Renal pelvis (tissue), 4 donors: ENCODE data around the gene TTC5. TPM values are rescaled to one million over a fixed set of nuclear protein-coding genes. Genes with fewer than 3 reads are reported as not detected.
"Not testable (repeated sequence)": the region's sequence is repeated elsewhere in the genome, so short reads cannot be mapped to it uniquely, and the experiment has no call there.

ENCODE experiments used
- DNase-seq: peaks from one replicate; pipeline ENCODE4 v3.0.0-alpha.2; 2013
- polyA plus RNA-seq, 3 donors: library from polyadenylated mRNA; unstranded; fragments of 120-200 nt; gene quantifications; one replicate each; pipeline ENCODE4 v1.2.1, GENCODE V29; 2013; ENCODE audit not compliant: insufficient read length in 3 of 3

TTC5 gene
- polyA plus RNA-seq, 3 donors: 26.1 to 28.2 (median 26.6) TPM

DNA sequence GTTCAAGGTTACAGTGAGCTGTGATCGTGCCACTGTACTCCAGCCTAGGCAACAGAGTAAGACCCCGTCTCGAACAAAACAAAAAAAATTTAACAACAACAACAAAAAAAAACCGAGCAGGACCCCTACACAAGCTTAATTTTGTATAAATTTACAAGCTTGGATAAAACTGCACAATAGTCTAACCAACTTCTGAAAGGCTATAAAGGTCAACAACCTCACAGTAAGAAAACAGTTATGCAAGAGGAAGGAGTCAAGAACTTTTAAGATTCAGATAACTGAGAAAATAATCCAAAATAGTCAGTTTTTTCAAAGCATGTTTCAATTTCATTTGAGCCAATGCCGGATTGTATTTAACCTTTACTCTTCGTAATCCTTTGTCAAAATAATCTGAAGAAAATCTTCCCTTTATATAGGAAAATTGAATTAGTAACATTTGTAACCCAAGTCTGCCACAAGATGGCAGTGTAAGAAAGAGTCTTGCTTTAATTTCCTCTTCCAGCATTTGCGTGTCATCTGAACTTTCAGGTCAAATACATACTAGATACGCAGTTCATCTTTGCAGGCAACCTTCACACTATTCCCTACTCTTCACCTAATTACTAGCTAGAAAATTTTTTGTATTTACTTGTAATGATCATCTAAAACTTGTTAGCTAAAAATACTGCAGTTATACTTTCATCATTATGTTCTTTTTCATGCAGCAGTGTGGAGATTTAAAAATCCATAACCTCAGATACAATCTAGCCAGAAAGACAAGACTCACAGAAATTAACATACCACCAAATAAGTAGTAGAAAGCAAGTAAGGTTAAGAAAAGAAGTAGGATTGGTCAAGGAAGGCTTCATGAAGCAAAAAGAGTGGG lies 21.5 kb upstream of the TTC5 start:
- DNase-seq: peak; percentile 72

- no peak for DNase-seq
Measured at GRCh38 chr14:20317720-20318119, 12.0 kb upstream of the TTC5 start.

GRCh38 chr14:20314026-20314425 lies 8.3 kb upstream of the TTC5 start:
- DNase-seq: no peak

- DNase-seq: no peak
Measured at GRCh38 chr14:20306079-20306423, 300 bp upstream of the TTC5 start.

DNA sequence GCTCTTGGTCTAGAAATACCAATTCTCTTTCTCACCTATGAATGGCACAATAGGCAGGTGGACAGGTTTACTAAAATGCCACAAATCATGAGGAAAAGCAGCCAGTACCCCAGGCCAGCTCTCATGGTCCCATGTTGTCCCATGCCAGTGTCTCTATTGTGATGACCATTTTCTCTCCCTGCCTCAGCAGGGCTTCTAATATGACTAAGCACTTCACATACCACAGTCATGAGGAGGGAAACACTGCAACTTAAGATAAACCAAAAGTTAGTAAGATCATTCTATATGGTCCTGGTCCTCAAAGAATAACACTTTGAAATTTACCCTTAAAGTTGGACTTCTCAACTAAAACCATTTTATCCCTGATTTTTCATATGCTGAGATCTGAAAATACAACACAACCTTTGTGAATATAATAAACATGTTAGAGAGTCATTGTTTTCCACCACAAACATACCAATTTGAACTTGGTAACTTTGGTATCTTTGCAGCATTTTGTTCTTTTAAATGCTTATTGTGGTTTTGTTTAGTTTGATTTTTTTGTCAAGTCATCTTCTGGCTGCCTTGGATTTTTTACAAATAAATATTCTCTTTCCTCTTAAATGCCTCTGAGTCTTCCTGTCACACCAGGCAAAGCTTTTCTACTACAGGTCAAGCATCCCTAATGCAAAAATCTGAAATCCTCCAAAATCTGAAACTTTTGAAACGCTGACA lies 3.6 kb downstream of the TTC5 start:
- DNase-seq: no peak

DNA sequence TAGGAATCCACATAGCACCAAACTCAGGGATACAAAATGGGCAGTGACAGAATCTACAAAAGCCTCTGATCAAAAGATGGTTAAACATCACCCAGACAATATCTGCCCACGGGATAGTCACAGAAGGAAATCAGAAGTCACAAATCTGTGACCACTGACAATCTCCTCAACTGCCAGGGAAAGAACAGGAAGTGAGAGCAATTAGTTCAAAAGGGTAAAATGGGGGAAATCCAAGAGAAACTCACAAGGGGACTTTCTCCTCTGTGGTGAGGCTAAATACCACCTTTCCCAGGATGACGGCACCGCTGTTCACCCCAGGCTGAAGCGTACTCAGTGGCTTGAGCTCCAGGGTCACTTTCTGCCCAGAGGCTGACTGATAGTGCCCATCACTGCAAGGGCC lies 10.7 kb downstream of the TTC5 start:
- DNase-seq: no peak

GRCh38 chr14:20294636-20295035 lies 11.1 kb downstream of the TTC5 start:
- DNase-seq: no peak

DNA sequence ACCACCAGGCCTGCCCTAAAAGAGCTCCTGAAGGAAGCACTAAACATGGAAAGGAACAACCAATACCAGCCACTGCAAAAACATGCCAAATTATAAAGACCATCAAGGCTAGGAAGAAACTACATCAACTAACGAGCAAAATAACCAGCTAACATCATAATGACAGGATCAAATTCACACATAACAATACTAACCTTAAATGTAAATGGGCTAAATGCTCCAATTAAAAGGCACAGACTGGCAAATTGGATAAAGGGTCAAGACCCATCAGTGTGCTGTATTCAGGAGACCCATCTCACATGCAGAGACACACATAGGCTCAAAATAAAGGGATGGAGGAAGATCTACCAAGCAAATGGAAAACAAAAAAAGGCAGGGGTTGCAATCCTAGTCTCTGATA lies 23.8 kb downstream of the TTC5 start:
- not testable (repeated sequence) for DNase-seq

GRCh38 chr14:20280265-20280664 lies 25.5 kb downstream of the TTC5 start:
- not testable (repeated sequence) for DNase-seq

DNA sequence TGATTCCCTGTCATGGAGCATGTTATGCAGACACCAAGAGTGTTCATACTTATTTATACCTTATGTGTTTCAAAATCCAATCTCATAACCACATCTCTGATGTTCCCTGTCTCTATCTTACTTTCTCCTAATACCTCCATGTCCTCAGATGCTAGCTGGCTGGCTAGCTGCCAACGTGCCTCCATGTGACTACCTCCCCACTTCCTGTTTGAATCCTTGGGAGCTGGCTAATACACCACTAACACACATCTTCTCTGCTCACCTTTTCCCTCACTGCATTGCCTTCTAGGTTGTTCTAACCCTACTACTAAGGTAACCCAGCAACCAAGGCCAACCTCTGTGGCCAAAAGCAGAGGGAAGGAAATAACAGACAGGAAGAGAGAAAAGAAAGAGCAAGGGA lies 27.3 kb downstream of the TTC5 start:
- DNase-seq: no peak

DNA sequence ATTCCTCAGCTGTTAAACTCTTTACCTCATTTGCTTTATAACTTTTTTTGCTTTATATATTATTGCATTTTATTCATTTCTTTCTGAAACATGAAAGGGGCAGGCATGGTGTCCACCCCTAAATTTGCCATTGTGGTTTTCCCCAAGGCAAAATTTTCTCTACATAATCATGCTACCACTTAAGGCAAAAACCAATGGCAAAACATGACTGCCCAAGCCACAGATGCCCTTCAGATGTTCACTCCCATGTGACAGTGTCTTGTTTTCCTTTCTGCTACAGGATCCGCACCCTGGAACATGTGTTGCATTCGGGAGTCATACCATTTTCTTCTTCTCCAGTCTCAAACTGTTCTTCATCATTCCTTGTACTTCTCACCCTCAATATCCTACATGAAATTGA lies 28.3 kb downstream of the TTC5 start:
- no peak for DNase-seq

DNA sequence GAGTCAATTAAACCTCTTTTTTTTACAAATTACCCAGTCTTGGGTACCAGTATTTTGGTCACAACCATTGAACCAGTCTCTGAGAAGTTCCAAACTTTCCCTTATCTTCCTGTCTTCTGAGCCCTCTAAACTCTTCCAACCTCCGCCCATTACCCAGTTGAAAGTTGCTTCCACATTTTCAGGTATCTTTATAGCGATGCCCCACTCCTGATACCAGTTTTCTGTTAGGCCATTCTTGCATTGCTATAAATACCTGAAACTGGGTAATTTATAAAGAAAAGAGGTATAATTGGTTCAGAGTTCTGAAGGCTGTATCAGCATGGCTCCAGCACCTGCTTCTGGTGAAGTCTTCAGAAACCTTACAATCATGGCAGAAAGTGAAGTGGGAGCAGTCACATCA lies 31.7 kb downstream of the TTC5 start:
- DNase-seq: no peak

GRCh38 chr14:20264361-20264760 lies 41.4 kb downstream of the TTC5 start:
- not testable (repeated sequence) for DNase-seq

DNA sequence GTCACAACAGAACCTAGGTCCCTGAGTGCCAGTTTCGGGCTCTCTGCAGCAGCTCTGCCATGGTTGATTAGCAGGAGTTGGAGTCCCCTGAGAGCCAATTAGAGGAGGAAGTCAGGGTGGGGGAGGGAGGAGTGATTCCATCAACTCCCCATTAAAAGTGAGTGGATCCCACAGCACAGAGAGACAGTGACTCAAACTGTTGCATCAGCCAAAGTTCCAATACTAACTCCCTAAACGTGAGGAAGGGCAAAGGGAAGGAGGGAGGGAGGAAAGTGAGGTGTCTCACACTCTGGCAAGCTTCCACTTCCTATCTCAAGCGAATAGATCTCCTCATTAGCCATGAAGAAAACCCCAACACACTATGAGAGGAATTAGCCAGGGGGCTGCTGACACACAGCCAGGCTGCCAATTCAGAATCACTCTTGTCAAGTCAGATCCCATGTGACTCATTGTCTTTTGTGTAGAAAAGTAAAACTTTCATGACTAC lies 43.1 kb downstream of the TTC5 start:
- no peak for DNase-seq

- DNase-seq: no peak
Measured at GRCh38 chr14:20247646-20248246, 58.0 kb downstream of the TTC5 start.

Other genes with a start within 250 kb of the TTC5 start
- gene OR4L1, start 245.9 kb downstream of the TTC5 start, polyA plus RNA-seq: not detected
- gene OR4K17, start 195.2 kb downstream of the TTC5 start, polyA plus RNA-seq: under 1 TPM; 0.03 to 0.07 (median 0.05) TPM
- gene OR4N5, start 167.1 kb downstream of the TTC5 start, polyA plus RNA-seq: not detected
- under 1 TPM in 1 of 3 donors, not detected in 2; 0.09 TPM for gene OR11G2, start 115.1 kb downstream of the TTC5 start, polyA plus RNA-seq
- not detected for gene OR11H6, start 82.2 kb downstream of the TTC5 start, polyA plus RNA-seq
- gene OR11H7, start 77.0 kb downstream of the TTC5 start, polyA plus RNA-seq: 1 to 10 TPM in 1 of 3 donors, under 1 TPM in 2; 0.47 to 1.1 (median 0.61) TPM
- gene OR11H4, start 66.7 kb downstream of the TTC5 start, polyA plus RNA-seq: under 1 TPM in 2 of 3 donors, not detected in 1; 0.06 to 0.18 TPM
- 100 to 1,000 TPM in 2 of 3 donors, 10 to 100 TPM in 1; 97.9 to 130 (median 105) TPM for gene CCNB1IP1, start 27.3 kb upstream of the TTC5 start, polyA plus RNA-seq
- gene PARP2, start 37.7 kb upstream of the TTC5 start, polyA plus RNA-seq: 10 to 100 TPM; 47.7 to 60.8 (median 57.6) TPM
- gene TEP1, start 107.5 kb upstream of the TTC5 start, polyA plus RNA-seq: 10 to 100 TPM; 17.7 to 22.1 (median 19.9) TPM
- under 1 TPM; 0.27 to 0.88 (median 0.56) TPM for gene KLHL33, start 130.2 kb upstream of the TTC5 start, polyA plus RNA-seq
- gene OSGEP, start 148.9 kb upstream of the TTC5 start, polyA plus RNA-seq: 10 to 100 TPM; 48.5 to 87.7 (median 78.9) TPM
- 100 to 1,000 TPM; 318 to 336 (median 334) TPM for gene APEX1, start 149.3 kb upstream of the TTC5 start, polyA plus RNA-seq
- gene PIP4P1, start 155.5 kb upstream of the TTC5 start, polyA plus RNA-seq: 10 to 100 TPM; 33.9 to 37.6 (median 35.3) TPM
- gene PNP, start 163.5 kb upstream of the TTC5 start, polyA plus RNA-seq: 10 to 100 TPM; 67.6 to 80.2 (median 78.8) TPM
- gene RNASE10, start 199.6 kb upstream of the TTC5 start, polyA plus RNA-seq: under 1 TPM in 1 of 3 donors, not detected in 2; 0.23 TPM